CMK (cell line): Measurements from ENCODE around the gene TRIM31.

Experiments used
- DNase-seq: peaks from one replicate; pipeline ENCODE4 v3.0.0-alpha.2; 2010; ENCODE audit warnings: low read depth

Gene TRIM31

DNA sequence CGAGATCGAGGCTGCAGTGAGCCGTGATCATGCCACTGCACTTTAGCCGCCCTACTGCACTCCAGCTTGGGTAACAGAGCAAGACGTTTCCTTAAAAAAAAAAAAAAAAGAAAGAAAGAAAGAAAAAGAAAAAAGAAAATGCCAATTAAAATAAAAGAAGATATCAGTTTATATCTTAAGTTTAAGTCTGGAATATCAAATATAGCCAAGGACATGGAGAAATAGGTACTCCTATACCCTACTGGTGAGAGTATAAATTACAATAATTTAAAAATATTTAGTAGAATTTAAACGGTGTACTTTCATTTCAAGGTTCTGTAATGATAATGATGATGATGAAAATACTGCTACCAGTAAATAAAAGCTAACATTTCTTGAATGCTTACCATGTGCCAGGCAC, 3.8 kb upstream of the TRIM31 start:
- DNase-seq: no peak

DNA sequence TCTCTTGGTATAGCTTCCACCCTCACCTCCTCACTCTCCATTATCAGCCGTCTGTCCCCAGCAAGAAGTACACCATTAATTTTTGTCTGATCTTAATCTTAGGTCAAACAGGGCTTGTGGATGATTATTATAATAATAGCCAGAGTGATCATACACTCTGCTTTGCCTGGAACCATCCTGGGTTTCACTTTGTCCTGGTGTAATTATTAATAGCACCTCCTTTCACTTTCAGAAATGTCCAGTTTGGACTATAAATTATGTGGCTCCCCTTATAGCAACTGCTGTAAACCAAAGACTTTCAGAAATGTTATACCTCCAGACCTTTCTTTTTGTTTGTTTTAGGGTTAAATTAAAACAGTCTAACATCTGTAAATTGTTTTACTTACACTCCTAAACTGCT, 951 bp upstream of the TRIM31 start:
- no peak for DNase-seq

DNA sequence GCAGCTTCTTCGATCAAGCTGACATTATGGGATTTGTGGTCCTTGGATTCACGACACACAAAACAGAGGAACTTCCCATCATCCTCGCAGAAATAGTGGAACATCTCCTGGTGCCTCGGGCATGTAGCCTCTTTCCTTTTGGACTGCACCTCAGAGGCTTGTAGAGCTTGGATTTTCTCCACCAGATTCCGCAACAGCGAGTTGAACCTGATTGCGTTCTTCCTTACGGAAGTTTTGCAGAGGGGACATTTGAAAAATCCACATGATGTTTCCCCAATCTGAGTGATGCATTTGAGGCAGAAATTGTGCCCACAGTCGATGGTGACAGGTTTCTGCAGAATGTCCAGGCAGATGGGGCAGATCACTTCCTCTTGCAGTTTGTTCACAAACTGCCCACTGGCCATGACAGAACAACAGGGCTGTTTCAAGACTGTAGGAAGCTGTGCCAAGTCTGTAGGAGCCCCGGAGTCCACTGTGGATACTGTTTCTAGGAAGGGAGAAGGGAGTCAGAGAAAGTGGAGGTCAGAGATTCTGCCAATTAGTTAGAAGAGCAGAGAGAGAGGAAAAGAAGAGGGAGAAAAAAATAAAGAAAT, 392 bp downstream of the TRIM31 start:
- DNase-seq: no peak

DNA sequence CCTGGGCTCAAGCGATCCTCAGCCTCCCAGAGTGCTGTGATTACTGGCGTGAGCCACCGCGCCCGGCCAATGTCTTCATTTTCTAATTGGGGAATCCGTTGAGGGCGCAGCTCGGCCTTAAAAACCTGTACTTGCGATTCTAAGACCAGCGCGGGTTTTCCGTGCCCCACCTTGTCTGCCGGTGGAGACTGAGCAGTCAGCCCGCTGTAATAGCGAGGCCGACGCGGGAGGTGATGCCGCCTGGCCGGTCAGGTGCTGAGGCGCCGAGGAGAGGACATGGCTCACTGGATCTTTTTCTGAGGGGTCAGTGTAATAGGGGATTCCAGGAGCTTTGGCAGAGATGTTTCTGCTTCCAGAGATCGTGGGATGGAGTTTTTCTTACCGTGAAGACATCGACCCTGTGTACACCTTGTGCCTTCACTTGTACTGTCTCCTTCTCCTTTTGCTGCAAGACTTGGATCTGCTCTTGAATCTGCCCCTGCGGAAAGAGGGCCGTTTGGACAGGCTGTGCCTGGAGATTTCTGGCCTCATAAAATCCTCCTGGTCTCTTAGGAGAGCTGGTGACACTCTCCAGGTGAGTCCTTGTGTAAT, 1.5 kb downstream of the TRIM31 start:
- DNase-seq: no peak

DNA sequence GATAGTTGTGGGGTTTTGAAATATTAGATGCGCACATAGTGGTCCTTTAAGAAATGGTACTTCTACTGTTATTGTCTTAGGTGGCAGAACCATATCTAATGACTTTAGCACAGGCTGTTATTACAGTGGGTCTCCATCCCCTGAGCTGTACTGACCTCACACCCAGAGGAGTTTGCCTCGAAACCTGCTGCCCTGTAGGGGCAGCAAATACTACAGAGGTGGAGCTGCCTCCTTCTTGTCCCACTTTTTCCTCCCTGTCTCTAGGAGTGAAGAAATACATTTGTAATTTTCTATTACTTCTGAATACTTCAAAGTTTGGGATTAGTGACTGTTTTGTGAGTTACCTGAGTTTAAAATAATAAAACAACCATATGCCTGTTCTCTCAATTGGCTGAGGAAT, 8.2 kb downstream of the TRIM31 start:
- no peak for DNase-seq

DNA sequence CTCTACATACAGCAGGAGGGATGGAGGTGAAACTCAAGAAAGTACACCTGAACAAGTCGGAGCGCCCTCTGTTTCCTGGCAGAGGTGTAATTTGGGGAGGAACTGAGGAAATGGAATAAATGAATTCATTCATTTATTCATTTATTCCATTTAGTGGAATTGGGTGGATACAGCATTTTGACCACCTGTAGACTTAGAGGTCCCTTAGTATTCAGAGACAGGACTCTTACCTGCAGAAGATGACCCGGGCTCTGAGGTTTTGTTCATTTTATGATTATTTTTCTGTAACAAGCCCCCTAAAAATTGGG, 9.1 kb downstream of the TRIM31 start:
- DNase-seq: no peak

DNA sequence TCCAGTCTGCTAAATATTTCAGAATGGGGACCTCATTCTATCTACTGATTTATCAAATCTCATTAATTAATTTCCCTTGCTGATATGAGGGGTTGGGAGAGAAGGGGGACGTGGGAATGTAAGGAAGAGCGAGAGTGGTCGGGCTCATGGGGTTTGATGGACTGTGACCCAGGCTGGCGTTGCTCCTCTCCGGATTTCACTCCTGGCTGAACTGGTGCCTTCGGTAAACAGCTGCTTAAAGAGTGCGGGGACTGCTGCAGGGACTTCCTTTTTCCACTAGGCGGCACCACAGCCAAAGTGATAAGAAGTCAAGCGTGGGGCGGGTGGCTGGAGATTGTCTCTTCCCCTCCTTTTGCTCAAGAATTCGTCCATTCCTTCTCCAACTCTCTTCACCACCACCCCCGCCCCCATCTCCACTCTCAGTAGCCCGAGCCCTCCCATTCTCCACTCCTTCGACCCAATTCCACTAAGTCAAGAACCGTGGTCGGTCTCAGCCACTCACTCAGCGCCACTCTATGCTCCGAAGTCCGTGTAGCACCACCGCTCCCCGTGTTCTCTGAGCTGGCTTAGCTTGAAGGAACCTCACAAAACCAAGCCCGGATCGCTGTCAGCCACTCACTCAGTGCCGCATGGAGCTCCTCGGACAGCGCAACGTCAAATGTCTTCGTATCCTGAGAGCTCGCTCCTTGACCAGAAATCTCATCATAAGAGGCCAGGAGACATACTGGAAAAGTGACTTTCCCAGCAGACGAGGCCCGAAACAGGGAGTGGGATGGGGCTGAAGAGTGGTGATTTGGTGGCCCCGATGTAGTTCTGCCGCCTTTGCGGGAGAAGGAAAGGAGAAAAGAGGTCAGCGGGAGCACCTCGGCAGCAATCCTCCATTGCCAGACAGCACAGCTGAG, 9.7 kb downstream of the TRIM31 start:
- DNase-seq: peak; percentile 64

DNA sequence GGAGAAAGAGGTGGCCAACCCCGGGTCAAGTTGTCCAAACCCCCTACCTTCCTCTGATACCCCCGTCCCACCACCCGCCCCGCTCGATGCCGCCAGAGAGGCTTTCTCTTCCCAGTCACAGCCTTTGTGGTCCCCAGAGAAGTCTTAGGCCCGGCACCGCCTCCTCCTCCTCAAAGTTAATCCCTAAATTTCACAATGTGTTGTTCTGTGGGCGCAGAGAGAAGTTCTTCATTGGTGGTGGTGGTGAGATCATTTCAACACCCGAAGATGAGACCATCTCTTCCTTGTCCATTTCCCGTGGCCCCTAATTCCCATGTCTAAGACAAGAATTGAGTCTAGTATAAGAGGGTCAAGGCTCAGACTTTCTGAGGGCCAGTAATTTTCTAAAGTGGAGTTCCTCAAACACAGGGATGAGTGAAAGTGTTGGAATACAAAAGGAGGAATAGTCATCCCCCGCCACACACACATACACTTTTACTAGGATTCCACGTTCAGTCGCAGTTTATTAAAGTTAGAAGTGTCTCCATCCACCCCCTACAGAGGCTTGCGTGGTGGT, 10.4 kb downstream of the TRIM31 start:
- DNase-seq: no peak

DNA sequence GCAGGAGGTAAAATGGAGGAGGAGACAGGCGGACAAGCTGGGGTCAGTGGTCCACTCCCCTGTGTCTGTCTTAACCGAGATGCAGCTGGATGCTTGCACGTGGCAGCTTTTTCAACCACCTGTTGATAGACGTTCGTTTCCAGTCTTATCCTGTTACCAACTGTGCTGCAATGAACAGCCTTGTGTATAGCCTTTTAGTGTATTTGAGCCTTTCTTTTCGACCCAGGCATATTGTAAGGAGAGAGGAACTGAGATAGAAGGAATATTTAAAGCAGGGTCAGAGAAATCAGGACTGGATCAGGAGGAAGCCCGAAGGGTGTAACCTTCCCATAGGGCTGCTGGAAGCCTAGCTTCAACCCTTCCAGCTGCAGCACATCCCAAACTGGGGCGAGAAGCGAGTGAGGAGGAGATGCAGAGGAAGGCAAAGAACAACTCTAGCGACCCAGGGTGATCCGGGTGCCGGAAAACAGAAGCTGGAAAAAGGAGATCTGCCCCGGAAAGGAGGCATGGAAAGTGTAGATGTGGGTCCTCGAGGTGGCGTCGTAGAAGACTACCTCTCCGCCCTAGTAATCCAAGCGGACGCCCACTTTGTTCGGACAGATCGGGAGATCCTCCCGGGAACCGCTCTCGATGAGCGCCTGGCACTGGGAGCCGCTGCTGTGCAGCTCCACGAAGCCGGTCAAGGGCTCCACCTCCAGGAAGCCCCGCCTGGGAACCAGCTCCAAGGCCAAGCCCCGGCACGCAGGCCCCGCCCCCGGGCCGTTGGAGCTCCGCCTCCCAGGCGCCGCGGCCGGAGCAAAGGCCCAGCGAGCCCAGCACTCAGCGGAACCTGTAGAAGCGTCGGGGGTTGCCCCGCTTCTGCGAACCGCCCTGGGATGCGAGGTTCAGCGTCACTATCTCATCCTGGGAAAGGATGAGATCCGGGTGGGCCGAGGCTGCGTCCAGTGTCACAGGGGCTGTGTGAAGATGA, 11.2 kb downstream of the TRIM31 start:
- DNase-seq: peak; percentile 77

DNA sequence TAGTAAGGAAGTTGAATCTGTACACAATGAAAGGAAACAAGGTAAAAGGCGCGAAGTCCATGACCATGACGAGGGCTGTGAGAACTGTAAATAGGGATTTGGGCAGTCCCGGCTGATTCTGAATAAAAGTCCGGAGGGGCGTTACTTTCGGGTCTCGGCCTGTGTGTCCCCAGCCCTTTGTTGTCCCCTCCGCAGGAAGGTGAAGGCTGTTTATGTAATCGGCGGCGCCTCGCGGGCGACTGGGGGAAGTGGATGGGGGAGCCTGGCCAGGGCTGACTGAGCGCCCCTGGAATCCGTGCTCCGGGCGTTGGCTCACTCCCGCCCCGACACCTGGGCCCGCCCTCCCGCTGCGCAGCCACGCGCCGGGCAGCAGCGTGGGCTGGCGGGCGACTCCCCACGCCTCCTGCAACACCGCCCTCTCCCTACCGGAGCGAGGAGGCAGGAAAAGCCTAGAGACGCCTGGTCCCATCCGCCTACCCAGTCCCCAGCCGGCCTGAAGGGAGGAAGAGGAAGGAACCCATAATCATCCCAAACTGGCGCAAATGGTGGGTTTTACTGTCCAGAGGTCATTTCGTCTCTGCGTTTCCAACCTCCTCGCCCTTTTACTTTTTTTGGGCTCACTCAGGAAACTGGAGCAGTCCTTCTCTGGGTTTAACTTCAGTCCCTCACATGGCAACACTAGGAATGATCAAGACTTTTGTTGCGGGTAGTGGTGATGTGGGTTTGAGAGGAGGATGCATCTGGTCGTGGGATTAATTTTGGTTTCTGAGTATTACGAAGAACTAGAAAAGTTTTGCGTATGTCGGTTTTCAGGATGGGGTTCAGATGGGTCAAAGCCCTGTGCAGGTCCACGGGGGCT, 12.1 kb downstream of the TRIM31 start:
- DNase-seq: no peak

DNA sequence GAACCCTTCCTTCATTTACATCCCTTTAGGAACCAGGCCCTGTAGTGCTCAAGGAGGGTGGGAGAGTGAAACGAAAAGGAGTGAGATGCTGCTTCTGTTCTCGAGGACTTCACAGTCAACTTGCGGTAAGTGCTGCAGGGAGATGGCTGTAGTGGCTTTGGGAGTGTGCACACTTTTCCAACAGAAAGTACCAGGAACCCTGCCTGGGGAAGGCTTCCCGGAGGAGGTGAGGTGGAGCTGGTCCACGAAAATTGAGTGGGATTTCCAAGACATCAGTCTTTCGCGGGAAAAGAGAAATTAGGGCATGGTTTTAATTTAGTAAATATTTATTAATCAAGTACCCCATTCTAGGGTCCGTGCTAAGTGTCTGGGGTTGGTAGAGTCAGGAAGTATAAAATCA, 12.7 kb downstream of the TRIM31 start:
- no peak for DNase-seq

DNA sequence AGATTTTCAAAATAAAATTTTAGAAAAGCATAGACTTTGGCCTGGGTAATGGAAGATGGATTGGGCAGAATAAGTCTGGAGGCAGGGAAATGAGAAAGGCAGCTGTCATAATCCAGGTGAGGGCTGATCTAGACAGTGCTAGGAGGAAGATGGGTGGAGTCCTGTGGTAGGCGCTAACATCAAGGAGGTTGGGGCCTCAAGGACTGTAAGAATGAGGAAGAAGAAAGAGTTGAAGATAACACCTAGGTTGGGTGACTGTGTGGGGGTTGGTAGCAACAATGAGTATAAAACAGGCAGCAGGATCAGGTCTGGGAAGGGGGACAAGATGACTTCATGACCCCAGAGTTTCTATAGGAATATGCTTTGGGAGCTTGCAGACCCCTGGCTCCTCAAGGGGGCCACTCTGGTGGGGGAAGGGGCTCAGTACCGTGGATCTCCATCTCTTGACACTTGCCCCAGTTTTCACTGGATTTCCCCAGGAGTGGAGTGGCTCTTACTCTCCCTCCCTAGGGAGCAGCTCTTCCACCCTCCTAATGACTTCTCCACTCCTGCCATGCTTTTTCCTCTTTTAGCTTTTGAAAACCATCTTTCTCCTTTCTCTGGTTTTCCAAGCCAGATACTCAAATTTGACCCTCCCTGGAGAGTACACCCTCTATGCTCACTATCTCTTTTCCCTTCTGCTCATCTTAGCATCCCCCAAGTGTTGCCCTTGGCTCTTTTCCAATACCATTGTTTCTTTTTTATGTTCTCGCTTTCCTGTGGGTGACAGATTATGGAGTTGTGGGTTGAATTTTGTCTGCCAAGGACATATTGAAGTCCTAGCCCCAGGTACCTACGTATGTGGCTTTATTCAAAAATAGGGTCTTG, 14.8 kb downstream of the TRIM31 start:
- DNase-seq: no peak

DNA sequence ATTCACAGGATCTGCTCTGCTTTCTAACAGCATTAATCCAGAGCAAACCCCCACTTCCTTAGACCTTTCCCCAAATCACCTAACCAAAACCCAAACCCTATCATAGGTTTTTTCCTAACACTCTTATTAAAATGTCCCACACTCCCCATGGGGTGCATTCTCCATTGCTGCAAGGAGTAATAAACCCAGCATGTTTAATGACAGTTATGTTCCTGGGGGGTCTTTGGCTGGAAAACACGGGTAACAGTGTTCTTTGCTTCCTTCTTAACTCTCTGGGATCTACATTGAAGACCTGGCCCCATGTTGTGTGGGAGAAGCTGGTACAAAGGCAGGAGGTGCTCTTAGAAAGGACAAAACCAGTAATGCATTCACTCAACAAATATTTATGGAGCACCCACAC, 16.1 kb downstream of the TRIM31 start:
- DNase-seq: no peak

DNA sequence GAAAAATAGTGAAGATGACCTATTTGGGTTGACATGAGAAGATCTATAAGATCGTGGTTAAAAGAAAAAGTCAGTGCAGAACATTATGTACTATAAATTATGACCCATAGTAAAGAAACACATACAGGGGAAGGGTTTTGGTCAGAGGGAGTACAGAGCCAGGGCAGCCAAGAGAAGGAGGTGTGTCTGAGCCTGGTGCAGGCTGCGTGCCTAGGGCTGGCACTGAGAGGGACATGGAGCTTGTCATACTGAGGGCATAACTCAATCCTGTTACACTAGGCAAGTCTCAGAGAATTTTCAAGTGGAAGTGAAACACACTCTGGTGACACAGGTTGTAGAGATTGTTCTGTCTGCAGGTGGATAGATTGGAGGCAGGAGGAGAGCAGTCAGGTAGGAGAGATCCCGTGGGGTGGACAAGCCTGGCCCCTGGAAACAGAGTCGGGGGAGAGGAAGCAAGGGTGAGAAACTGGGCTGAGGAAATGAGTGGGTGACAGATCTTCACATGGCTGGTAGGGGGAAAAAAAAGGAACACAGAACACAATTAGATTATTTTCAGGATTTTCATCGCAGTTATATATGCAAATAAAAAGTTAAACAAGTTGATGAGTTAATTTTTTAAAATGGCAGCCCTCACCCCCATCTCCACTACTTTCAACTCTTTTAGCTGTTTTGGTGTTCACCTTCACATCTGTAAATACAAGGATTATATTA, 18.8 kb downstream of the TRIM31 start:
- no peak for DNase-seq

DNA sequence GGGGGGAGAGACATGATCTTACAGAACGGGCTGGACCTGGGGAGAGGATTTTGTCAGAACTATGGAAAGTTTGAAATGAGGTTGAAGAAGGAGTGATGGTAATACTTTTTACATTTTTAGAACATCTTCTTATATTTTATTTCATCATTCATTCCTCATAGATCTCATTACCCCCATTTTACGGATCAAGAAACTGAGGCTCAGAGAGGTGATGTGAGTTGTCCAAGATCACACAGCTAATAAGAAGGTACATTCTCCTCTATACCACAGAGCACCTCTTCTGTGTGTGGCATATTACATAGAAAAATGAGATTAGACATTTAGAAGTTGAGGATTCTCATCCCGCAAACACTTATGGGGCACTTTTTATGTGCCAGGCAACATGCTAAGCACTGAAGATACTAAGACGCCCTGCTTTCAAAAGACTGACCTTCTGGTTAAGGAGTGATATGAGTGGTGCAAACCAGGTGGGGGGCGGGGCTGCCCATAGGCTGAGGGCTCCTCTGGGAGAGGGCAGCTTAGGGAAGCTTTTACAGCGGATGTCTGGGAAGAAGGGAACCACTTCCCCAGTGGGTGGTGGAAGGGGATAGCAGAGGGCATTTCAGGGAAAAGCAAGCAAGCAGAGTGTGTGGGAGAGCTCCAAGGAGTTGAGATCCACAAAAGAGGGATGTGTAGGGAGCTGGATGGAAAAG, 19.9 kb downstream of the TRIM31 start:
- no peak for DNase-seq

DNA sequence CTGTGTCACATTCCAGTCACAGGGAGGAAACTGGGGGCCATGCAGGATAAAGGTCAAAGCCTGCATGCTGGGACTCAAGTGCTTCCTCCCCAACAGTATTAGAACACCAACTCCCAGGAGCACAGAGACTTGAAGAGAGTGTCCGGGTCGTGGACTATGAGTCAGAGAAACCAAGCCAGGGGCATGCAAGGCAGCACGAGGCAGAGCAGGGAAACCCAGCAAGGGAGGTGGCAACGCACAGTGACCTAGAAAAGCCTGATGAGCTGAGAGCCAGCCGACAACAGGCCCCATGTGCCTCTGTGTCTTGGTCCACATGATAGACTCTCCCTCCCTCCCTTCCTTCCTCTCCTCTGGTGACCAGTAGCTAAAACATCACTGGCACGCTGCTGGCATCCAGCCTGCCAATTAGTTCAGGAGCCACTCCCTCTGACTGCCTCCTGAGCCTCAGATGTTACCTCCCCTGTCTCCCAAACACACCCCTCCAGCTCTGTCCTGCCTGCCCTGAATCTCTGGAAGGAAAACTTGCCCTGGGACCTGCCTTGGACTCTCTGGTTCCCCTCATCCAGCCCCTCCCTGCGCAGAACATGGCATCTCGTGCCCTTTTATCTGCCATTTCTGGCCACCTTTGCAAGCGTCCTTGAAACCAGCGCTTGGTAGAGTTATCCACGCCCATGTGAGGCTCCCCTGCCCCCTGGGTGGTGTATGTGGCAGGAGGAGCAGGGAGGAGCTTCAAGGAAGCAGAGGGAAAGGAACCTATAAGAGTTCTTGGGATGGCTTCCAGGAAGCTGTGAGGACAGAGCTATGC, 21.1 kb downstream of the TRIM31 start:
- no peak for DNase-seq

DNA sequence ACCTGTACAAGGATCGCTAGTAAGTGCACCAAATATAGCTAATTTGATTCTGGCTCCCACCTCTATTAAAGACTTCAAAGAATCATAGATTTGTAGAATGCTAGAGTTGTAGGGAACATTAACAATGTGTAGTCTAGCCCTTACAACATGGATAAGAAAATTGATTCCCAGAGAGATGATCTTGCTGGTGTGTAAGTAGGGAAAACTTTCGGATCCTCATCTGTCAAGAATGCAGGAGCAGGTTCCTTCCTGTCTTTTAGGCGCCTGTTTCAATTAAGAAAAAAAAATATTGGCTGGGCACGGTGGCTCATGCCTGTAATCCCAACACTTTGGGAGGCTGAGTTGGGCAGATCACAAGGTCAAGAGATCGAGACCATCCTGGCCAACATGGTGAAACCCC, 25.0 kb downstream of the TRIM31 start:
- DNase-seq: no peak

DNA sequence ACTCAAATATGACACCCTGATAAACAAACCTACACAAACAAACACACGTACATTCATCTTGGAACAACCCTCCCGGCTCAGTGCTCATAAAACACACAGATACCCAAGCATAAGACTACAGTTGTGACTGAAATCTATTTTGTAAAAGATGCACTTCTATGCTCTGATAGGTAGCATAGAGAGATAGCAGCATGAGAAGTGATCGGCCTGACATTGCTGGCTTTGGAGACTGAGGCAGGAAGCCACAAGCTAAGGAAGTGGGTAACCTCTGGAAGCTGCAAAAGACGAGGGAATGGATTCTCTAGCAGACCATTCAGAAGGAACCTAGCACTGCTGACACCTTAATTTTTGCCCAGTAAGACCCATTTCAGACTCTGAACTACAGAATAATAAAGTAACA, 35.7 kb downstream of the TRIM31 start:
- no peak for DNase-seq
